DMS114 treated with DMSO at 0.1 percent for 48 hours (cell line): ENCODE data around the gene CTNNBL1.

Source experiments
- DNase-seq: peaks from one replicate; lab custom pipeline; 2025; ENCODE audit not compliant: unreplicated experiment; lab: John Stamatoyannopoulos, UW

The CTNNBL1 gene

GRCh38 chr20:37775200-37775599, 81.4 kb downstream of the CTNNBL1 start:
- DNase-seq: no peak

- no peak for DNase-seq
Observed at GRCh38 chr20:37776049-37776448, 82.2 kb downstream of the CTNNBL1 start.

GRCh38 chr20:37776526-37776925, 82.7 kb downstream of the CTNNBL1 start:
- no peak for DNase-seq

- DNase-seq: no peak
Observed at GRCh38 chr20:37777012-37777950, 83.5 kb downstream of the CTNNBL1 start.

GRCh38 chr20:37777988-37778659, 84.3 kb downstream of the CTNNBL1 start:
- no peak for DNase-seq

- no peak for DNase-seq
Observed at GRCh38 chr20:37781626-37782025, 87.8 kb downstream of the CTNNBL1 start.

GRCh38 chr20:37786043-37786442, 92.2 kb downstream of the CTNNBL1 start:
- DNase-seq: no peak

- no peak for DNase-seq
Observed at GRCh38 chr20:37789408-37789807, 95.6 kb downstream of the CTNNBL1 start.

GRCh38 chr20:37790900-37791299, 97.1 kb downstream of the CTNNBL1 start:
- DNase-seq: no peak

- no peak for DNase-seq
Observed at GRCh38 chr20:37796121-37796520, 102.3 kb downstream of the CTNNBL1 start.

- DNase-seq: no peak
Observed at GRCh38 chr20:37796733-37797132, 102.9 kb downstream of the CTNNBL1 start.

- DNase-seq: no peak
Observed at GRCh38 chr20:37797669-37798175, 103.9 kb downstream of the CTNNBL1 start.

- no peak for DNase-seq
Observed at GRCh38 chr20:37798312-37798711, 104.5 kb downstream of the CTNNBL1 start.

GRCh38 chr20:37800618-37801017, 106.8 kb downstream of the CTNNBL1 start:
- no peak for DNase-seq

GRCh38 chr20:37801921-37802320, 108.1 kb downstream of the CTNNBL1 start:
- DNase-seq: no peak

- no peak for DNase-seq
Observed at GRCh38 chr20:37803438-37804307, 109.8 kb downstream of the CTNNBL1 start.

GRCh38 chr20:37804584-37805566, 111.0 kb downstream of the CTNNBL1 start:
- DNase-seq: no peak

- no peak for DNase-seq
Observed at GRCh38 chr20:37807471-37808232, 113.8 kb downstream of the CTNNBL1 start.
